HCEC 1CT (cell line): ENCODE results near the gene PAX8.
"Not testable (repeated sequence)": the region's sequence is repeated elsewhere in the genome, so short reads cannot be mapped to it uniquely, and the experiment has no call there.

ENCODE experiments used
- DNase-seq: peaks from one replicate; pipeline ENCODE4 v3.0.0-alpha.2; 2017

PAX8 gene

DNA sequence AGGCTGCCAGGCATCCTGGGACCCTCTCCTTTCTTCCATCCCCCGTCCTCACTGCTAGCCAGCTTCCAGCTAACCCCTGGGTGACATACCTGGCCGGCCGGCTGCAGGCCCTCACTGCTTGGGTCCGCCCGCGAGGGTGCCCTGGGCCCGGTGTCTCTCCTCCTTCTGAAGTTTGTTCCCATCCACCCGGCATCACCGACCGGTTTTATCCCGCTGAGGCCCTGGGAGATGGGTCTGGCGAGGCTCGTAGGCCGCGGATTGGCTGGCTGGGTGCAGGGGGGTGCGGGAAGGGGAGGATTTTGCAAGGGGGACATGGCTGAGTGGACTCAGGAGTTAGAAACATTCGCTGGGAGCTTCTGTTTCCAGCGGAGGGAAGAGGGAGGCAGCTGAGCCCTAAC lies at the start of gene PAX8:
TSS of gene PAX8 (minus strand) at position 180 of the 398 bp plus-strand sequence. CDS start 527 bp downstream, outside the sequence.
- DNase-seq, result no peak

DNA sequence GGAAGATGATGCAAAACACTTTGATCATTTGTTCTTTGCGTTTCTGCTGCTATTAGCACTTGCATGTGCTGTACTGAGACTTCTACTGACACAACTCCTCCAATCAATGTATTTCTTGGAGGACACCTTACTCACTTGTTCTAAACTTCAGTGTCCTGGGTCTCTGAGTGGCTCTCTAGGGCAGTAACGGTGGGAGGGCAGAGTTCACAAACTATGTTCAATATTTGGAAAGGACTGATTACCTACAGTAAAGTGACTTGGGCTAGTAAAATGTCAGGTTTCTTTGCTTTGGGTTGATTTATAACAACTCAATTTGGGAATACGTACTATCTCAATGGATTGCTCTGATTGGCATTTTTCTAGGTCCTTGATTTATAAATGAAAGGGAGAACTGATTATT lies 49.3 kb upstream of the PAX8 start:
- no peak for DNase-seq

DNA sequence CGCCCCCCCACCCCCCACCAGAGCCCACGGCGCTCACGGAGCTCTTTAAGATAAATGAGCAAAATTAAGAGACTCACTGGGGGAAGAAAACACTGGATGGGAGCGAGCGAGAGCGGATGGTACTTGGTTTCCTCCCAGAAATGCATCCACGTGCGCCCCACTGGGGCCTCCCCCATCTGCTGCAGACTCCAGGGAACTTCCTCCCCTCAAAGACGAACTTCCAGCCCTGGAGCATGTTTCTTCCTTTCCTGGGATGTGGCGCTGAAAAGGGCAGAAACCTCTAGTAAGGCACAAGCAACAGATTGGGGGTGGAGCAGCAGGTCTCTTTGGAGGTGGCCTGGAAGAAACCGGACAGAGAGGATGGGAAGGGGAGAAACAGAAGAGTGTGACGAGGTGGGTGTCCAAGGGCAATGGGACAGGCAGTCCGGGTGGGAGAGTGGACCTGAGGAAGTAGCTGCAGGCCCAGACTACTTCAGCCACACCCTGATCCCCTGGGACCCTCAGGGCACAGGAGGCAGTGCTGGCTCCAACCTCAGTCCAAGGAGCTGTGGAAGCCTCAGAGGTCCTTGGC lies 46.5 kb upstream of the PAX8 start:
- DNase-seq, result peak; percentile 12

- peak; percentile 82 for DNase-seq
These were observed 46.0 kb upstream of the PAX8 start for GRCh38 chr2:113324684-113325160.

GRCh38 chr2:113323129-113323528 lies 44.4 kb upstream of the PAX8 start:
- DNase-seq, result not testable (repeated sequence)

GRCh38 chr2:113320106-113320505 lies 41.4 kb upstream of the PAX8 start:
- DNase-seq, result not testable (repeated sequence)

- DNase-seq, result not testable (repeated sequence)
These were observed 40.2 kb upstream of the PAX8 start for GRCh38 chr2:113318941-113319340.

- no peak for DNase-seq
These were observed 37.4 kb upstream of the PAX8 start for GRCh38 chr2:113316085-113316484.

DNA sequence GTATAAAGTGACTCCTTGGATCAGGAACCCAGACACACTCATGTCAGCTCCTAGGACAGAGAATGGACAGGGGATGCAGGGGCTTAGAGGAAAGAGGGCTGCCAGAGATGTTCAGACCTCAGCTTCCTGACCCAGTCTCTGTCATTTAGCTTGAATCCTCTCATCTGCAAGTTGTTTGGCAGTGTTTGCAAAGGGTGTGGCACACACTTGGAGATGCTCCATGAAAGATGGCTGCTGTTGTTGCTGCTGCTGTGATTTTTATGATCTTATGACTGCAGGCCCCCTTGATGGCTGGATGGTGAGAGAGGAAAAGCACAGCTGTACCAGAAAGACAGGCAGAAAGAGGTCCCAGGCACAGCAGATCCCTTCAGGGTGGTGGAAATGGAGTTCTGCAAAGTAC lies 35.9 kb upstream of the PAX8 start:
- DNase-seq, result not testable (repeated sequence)

GRCh38 chr2:113314176-113314575 lies 35.5 kb upstream of the PAX8 start:
- not testable (repeated sequence) for DNase-seq

- not testable (repeated sequence) for DNase-seq
These were observed 33.1 kb upstream of the PAX8 start for GRCh38 chr2:113311781-113312180.

GRCh38 chr2:113311191-113311590 lies 32.5 kb upstream of the PAX8 start:
- not testable (repeated sequence) for DNase-seq

GRCh38 chr2:113309655-113310387 lies 31.1 kb upstream of the PAX8 start:
- no peak for DNase-seq

DNA sequence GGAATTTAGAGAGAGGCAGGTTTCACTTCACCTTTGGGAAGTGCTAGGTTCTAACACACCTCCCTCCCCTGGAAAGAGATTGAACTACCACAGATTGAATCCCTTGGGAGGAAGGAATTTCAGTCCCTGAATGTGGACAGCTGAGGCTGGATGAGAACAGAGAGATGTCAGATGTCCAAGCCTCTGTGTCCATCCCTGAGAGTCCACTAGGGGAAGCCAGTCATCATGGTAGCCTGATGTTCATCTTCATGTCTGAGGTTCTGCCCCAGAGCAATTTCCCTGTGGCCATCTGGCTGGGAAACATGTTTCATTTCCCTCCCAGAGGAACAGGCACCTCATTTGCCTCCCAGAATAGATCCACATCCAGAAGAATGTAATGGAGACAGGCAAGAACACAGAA lies 30.1 kb upstream of the PAX8 start:
- DNase-seq, result peak; percentile 26

GRCh38 chr2:113306207-113306606 lies 27.5 kb upstream of the PAX8 start:
- DNase-seq, result not testable (repeated sequence)

DNA sequence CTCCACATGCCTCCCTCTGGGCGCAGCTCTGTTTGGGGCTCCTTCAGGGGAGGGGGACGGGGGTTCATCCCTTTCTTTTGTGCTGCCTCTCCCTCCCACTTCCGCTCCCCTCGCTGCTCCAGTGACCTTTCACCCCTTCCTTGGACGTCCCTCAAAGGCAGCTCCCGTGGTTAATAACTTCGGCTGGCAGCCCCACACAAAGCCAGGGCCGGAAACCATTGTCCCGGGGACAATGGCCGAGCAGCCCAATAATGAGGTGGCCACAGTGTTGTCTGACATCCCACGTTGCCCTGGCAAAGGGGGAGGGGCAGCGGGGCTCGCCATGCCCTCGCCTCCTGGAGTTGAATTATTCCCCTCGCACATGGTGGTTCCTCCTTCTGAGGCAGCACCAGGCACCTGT lies 27.0 kb upstream of the PAX8 start:
- not testable (repeated sequence) for DNase-seq

DNA sequence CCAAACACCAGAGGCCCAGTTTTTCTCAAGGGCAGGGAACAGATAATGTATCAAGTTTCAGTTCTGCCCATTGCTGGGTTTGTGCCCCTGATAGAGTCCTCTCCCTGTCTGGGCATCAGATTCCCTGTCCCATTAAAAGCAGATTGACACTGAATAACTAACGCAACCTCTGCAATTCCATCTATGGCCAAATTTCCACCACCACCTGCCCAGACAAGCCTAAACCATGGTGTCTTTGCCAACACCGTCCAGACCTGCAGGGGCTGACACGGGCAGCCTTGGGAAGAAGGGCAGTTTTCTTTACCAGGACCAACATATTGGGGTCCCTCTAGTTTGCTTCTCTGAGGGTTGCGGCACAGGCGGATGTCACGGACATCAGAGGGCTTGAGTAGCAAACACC lies 26.4 kb upstream of the PAX8 start:
- DNase-seq, result no peak

DNA sequence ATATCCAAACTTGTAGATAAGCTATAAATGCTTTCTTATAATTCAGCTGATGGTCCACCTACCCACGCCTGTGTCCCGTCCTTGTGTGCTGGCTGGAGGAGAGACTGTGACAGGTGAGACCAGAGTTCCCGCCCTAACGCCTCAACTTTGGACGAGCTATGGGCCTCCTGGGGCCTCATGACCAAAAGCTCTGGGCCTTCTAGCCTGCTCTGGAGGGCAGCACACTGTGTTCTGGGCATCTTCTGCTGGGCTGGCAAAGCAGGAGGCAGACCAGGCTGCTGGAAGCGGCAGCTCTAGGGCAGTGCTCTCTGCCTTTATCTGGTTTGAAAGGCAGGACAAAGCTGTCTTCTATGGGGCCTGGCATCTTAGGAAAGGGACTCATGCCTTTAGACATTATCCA lies 26.0 kb upstream of the PAX8 start:
- DNase-seq, result no peak

DNA sequence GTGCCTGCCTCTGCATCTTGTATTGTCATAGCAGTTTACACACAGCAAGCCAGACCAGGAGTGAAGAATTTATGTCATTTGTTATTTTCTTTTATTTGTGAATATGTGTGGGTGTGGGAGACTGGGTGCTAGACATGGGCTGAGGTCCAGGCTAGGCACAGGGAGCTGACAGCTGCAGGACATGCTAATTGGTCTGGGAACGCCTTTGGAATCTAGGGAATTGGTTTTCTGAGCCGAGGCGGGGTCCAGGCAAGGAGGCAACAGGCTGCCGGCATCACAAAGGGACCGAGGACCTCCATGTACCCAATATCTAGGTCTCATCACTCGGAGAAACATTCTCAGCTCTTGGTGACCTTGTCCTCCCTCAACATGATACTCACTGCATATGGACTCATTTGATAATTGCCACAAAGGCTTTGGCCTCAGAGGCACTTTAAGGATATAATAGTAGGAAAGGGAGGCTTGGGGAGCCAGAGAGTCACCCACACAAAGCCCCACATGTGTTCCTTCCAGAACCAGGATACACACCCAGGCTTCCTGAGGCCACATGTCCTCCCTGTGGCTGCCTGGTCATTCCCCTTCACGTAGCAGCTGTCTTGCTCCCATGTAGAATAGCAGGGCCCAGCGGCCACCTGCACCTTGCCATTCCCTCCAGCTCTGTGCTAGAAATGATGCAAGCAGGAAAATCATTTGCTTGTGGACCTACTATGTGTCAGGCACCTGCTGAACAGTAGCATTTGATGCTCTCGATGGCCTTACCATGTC lies 23.7 kb upstream of the PAX8 start:
- DNase-seq, result not testable (repeated sequence)

DNA sequence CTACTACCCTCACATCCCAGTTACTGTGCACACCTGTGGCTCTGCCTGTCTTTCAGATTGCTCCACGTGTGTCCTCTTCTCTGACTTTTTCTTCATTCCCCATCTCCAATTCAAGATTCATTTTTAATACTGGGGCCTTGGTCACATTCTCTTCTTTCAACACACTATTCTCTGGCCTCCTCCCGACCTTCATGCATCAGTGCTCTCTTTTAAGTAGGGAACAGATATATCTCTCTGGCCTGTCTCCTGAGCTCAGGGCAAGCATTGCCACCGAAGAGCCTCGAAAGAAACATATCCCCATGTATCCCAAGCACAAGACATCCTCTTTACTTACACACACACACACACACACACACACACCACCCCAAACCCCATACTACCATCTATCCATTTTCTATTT lies 21.6 kb upstream of the PAX8 start:
- no peak for DNase-seq

- DNase-seq, result no peak
These were observed 19.5 kb upstream of the PAX8 start for GRCh38 chr2:113298176-113298575.

GRCh38 chr2:113297590-113297989 lies 18.9 kb upstream of the PAX8 start:
- not testable (repeated sequence) for DNase-seq

GRCh38 chr2:113291191-113291590 lies 12.5 kb upstream of the PAX8 start:
- no peak for DNase-seq

DNA sequence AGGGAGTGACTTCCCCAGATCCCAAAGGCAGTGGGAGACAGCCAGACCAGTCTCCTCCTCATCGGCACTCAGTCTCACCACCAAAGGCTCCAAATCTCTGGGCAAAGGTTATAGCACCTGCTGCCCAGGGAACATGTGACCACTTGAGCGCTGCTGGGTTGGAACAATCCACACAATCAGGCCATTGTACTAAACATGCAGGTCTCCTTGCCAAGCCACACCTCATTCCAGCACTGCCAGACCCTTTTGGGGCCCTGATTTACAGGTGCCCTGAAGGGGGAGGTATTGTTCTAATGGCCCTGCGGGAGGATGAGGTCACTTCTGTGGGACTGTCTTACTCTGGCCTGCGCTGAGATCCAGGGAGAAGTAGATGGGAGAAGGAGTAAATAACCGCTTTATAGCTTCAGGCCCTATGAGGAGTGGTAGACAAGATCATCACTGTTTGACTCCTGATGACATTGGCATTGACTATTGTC lies 10.0 kb upstream of the PAX8 start:
- not testable (repeated sequence) for DNase-seq
